Left cardiac atrium (tissue), 4 donors: ENCODE results near the gene CEP350. TPM values are rescaled to one million over a fixed set of nuclear protein-coding genes. Genes with fewer than 3 reads are reported as not detected.
"Not testable (repeated sequence)": the region's sequence is repeated elsewhere in the genome, so short reads cannot be mapped to it uniquely, and the experiment has no call there.

Experiments
- ATAC-seq, 2 donors: fragments of 200-7000 bp; cut with Tn5 transposase; one replicate each; pipeline ENCODE4 v1.9.1; 2020; ENCODE audit warnings: mild to moderate bottlenecking in 2 of 2, moderate library complexity in 2 of 2
- DNase-seq: peaks from one replicate; pipeline ENCODE4 v3.0.0-alpha.2; 2020
- intact Hi-C, 2 donors: fragments of 100-400 bp; cut with DNase I; formaldehyde crosslinking; loops; one replicate each; pipeline versions ENCODE4 v1.14.1 to v1.15.1; 2022 to 2023
- total RNA-seq, 2 donors: library from RNA; stranded (reverse); fragmentation: NEBNext Ultra II Directional; extraction: Animal tissue kit (Norgen Biotek cat#: 25700); gene quantifications; one replicate each; pipeline ENCODE4 v1.2.1, GENCODE V29; 2021
- donor health status: DM: no; HTN: yes; CAD: no.
- donor health status: DM: no; HTN: yes; CAD: no; lungs with severe emphysema.
- donor health status: DM: yes; HTN: yes; CAD: no.
- donor health status: Dilated cardiomyopathy.

The CEP350 gene
- total RNA-seq, 2 donors from 2014 or later: 30.0 to 36.9 TPM

GRCh38 chr1:179973198-179974110 is 18.8 kb downstream of the CEP350 start:
- ATAC-seq (no peak), DNase-seq (no peak)
- intact Hi-C loops: no loop called here

- ATAC-seq (no peak), DNase-seq (peak; percentile 21)
- intact Hi-C loops: no loop called here
Observed at GRCh38 chr1:179976970-179977651, 22.5 kb downstream of the CEP350 start.

DNA sequence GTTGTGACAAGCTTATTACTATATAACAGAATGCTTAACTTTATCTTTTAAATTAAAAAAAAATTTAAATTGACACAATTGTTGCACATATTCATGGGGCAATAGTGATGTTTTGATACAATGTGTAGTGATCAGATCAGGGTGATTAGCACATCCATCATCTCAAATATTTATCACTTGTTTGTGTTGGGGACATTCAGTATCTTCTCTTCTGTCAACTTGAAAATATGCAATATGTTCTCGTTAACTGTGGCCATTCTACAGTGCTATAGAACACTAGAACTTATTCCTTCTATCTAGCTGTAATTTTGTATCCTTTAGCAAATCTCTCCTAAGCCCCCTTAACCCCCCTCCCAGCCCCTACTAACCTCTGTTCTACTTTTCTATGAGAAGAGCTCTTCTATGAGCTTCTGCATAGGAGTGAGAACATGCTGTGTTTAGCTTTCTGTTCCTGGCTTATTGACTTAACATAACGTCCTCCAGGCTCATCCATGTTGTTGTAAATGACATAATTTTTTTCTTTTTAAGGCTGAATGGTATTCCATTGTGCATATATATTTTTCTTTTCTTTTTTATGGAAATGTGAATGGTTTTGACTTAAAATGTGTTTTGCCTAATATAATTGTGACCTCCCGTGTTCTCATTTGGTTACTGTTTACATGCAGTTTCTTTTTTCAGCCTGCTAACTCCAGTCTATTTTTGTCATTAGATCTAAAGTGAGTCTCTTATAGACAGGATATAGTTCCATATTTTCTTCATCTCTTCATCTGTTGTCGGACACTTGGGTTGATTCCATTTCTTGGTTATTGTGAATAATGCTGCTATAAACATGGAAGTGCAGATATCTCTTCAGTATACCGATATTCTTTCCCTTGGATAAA is 23.8 kb downstream of the CEP350 start:
- intact Hi-C loops: no loop called here
- DNase-seq: no peak
- ATAC-seq: no peak

DNA sequence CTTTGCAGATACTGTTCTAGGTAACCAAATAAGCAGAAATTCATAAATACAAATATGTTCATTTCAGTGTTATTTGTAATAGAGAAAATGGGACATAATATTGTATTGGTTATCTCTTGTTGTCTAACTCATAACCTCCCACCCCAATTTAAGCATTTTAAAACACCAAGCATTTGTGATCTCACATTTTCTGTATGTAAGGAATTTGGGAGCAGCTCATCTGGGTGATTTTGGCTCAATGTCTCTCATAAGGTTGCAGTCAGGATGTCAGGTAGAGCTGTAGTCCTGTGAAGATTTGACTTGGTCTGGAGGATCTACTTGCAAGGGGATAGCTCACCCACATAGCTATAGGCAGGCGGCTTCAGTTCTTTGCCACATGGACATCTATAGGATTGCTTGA is 29.5 kb downstream of the CEP350 start:
- intact Hi-C loops: no loop called here
- DNase-seq (no peak), ATAC-seq (no peak)

- DNase-seq: no peak
- no peak for ATAC-seq
- intact Hi-C loops: no loop called here
Observed at GRCh38 chr1:179984942-179985341, 30.3 kb downstream of the CEP350 start.

DNA sequence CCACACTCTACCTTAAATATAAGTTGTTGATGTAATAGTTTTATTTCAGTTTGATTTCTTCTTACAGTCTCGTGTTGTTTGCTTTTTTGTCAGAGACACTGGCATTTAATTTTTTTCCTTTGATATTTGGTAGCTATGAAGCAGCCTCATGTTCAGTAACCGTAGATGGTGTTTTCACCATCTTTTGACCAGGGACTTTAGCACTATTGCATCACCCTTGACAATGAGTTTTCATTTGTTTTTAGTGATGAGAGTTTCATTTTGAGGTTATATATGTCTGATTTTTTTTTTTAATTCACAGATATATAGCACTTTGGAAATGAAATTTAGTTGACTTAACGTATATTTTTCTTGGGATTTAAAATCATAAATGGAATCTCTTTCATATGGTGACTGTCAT is 36.2 kb downstream of the CEP350 start:
- DNase-seq (no peak), ATAC-seq (no peak)
- intact Hi-C loops: no loop called here

GRCh38 chr1:179995576-179995975 is 41.0 kb downstream of the CEP350 start:
- intact Hi-C loops: no loop called here
- DNase-seq: no peak

GRCh38 chr1:179996099-179996498 is 41.5 kb downstream of the CEP350 start:
- intact Hi-C loops: no loop called here
- no peak for ATAC-seq
- DNase-seq: no peak

More at GRCh38 chr1:179995576-179995975, 41.0 kb downstream of the CEP350 start:
- ATAC-seq: no peak

DNA sequence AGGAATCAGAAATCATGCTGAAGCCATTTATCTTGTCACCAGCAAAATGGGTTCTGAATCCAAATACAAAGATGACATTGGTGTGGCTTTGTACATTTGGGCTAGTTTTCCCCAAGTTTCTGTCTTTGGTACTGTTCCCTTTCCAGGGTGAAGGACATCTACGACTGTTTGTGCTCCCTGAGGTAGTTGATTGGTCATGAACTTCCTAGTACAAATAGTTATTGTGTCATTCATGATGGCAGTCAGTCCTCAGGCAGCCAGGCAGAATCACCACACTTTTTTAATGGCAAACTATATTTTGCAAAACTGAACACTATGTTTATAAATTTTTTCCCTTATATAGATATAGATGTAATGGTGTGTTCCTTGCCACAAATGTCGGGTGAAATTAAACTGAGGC is 46.0 kb downstream of the CEP350 start:
- ATAC-seq: no peak
- intact Hi-C loops: loop anchor here in 1 of 2 donors (10.0 kb wide), 1 partner anchor 66 kb away; no protein-coding TSS in a partner anchor
- DNase-seq: no peak

GRCh38 chr1:180002437-180002836 is 47.8 kb downstream of the CEP350 start:
- no peak for DNase-seq
- intact Hi-C loops: loop anchor here in 1 of 2 donors (10.0 kb wide), 1 partner anchor 68 kb away; no protein-coding TSS in a partner anchor
- no peak for ATAC-seq

DNA sequence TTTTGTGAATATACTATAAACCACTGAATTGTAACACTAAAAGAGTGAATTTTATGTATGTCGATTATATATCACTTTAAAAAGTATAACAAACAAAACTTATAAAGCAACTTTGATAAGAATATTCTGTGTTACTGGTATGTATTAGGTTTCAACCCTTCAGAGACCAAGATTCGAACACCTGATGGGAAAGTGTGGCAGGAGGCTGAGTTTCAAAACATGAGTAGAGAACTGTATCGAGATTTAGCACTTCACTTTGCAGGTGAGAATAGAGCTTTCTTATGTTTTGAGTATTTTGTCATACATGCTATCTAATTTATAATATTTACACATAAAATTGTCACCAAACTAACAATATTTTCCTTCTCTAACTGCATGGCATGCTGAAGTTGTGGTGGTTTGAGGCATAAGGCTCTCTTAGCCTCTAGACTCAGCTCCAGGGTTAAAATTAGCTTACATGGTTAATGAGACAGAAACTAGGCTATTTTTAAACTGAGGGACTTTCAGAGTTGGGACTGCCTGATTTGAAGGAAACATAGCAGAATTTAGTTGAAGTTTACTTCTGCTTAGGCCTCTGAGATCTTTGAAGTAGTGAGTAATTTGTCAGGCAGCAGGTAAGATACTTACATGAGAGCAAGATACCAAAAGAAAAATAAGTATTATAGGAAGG is 48.6 kb downstream of the CEP350 start:
- no peak for DNase-seq
- intact Hi-C loops: loop anchor here in 1 of 2 donors (10.0 kb wide), 1 partner anchor 68 kb away; no protein-coding TSS in a partner anchor
- ATAC-seq: no peak

DNA sequence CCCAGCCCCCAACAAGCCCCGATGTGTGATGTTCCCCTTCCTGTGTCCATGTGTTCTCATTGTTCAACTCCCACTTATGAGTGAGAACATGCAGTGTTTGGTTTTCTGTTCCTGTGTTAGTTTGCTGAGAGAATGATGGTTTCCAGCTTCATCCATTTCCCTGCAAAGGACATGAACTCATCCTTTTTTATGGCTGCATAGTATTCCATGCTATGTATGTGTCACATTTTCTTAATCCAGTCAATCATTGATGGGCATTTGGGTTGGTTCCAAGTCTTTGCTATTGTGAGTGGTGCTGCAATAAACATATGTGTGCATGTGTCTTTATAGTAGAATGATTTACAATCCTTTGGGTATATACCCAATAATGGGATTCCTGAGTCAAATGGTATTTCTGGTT is 52.2 kb downstream of the CEP350 start:
- not testable (repeated sequence) for ATAC-seq, DNase-seq
- intact Hi-C loops: loop anchor here in 1 of 2 donors (10.0 kb wide), 1 partner anchor 72 kb away; no protein-coding TSS in a partner anchor

- DNase-seq: no peak
- no peak for ATAC-seq
- intact Hi-C loops: loop anchor here in 1 of 2 donors (10.0 kb wide), 1 partner anchor 55 kb away; no protein-coding TSS in a partner anchor
Observed at GRCh38 chr1:180020017-180020416, 65.4 kb downstream of the CEP350 start.

DNA sequence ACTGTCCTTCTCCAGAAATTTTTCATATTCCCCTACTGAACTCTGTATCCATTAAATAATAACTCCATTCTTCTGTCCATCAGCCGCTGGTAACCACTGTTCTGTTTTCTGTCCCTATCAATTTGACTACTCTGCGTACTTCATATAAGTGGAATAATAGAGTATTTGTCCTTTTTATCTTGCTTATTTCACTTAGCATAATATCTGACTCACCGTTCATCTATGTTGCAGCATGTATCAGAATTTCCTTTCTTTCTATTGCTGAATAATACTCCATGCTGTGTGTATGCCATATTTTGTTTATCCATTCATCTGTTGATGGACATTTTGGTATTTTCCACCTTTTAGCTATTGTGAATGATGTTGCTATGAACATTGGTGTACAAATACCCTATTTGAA is 71.9 kb downstream of the CEP350 start:
- DNase-seq (no peak), ATAC-seq (no peak)
- intact Hi-C loops: loop anchor here in 1 of 2 donors (10.0 kb wide), 1 partner anchor 48 kb away; no protein-coding TSS in a partner anchor

GRCh38 chr1:180027949-180028445 is 73.4 kb downstream of the CEP350 start:
- DNase-seq: no peak
- intact Hi-C loops: loop anchor here in 1 of 2 donors (10.0 kb wide), 1 partner anchor 47 kb away; no protein-coding TSS in a partner anchor
- peak; percentile 63 to 93 for ATAC-seq

- DNase-seq (no peak), ATAC-seq (no peak)
- intact Hi-C loops: loop anchor here in 1 of 2 donors (10.0 kb wide), 1 partner anchor 46 kb away; no protein-coding TSS in a partner anchor
Observed at GRCh38 chr1:180028864-180029263, 74.3 kb downstream of the CEP350 start.

- ATAC-seq (no peak), DNase-seq (no peak)
- intact Hi-C loops: loop anchor here in 1 of 2 donors (10.0 kb wide), 1 partner anchor 45 kb away; no protein-coding TSS in a partner anchor
Observed at GRCh38 chr1:180029524-180030135, 75.0 kb downstream of the CEP350 start.

DNA sequence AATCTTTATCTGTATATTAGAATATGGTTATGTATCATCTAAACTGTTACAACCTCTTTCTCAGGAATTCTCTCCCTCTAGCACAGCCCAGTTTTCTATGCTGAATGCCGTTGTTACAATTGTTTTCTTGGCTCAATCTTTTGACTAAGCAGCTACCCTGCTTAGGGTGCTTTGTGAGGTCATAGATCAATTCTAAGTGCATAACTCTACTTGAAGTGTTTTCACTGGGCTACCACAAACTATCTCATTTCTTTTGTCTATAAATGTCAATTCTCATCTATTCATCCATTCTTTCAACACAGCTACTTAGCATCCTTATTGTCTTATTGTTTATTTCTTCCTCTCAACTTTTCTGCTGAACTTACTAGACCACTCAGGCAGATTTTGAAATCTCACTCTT is 77.1 kb downstream of the CEP350 start:
- no peak for ATAC-seq
- intact Hi-C loops: no loop called here
- DNase-seq: no peak
